ENCODE results near the gene UBE4B. TPM values are rescaled to one million over a fixed set of nuclear protein-coding genes. Genes with fewer than 3 reads are reported as not detected.

The UBE4B gene
- total and polyA plus RNA-seq, 2 of the 13 experiments (the other 11 are each of a cell fraction or from before 2014, with no cell fraction given): 15.2 to 24.8 TPM

- Histone ChIP-seq H4K20me1 (ENCODE audit: insufficient read depth, low read length) (peaks cover 18% of the 10 kb centered on the region), H3K27ac (ENCODE audit: extremely low read length, insufficient read depth, low read length) (peak overlapping the region; percentile 31), H3K4me3 (replicated peaks in 1 of 3; ENCODE audit: insufficient read depth in 1 of 3, low read depth in 2 of 3, low read length in 3 of 3) (no peak overlapping the region), H3K4me1 (ENCODE audit: insufficient read depth, low read length) (peaks cover 23% of the 10 kb centered on the region), H3K36me3 (replicated peaks in 1 of 2; ENCODE audit: control insufficient read depth in 1 of 2, insufficient read depth in 2 of 2, low read length in 2 of 2) (peaks cover 3 to 12% of the 10 kb centered on the region in 2 experiments; a peak in 2 of 5 replicates), H3K9me3 (ENCODE audit: low read length) (no peaks in the 10 kb centered on the region), H3K27me3 (ENCODE audit: control insufficient read depth in 1 of 2, insufficient read depth in 2 of 2, low read length in 2 of 2) (no peaks in the 10 kb centered on the region), H3K79me2 (ENCODE audit: insufficient read depth, low read length) (peaks cover 37% of the 10 kb centered on the region), H2AFZ (ENCODE audit: low read length) (no peak overlapping the region), H3K4me2 (ENCODE audit: low read depth, low read length) (peak overlapping the region; percentile 52; the same call in 1 of the 2 replicates), H3K9ac (ENCODE audit: insufficient read depth, low read depth, low read length) (no peak overlapping the region)
- DNase-seq (ENCODE audit: low spot score) (no peak), ATAC-seq (peak; percentile 22; the same call in 1 of the 3 replicates), FAIRE-seq (no peak)
- TF ChIP-seq ATF1 (CRISPR knock-in tag; IDR thresholded peaks at IDR 0.05) (no peak), ZBTB33 (CRISPR knock-in tag; IDR thresholded peaks at IDR 0.05) (peak; percentile 70; the same call in 1 of the 2 replicates)
- no TSS peak for BruUV-seq (replicated peaks)
- 81% methylated on average over 4 of the region's 4 CpGs for WGBS (ENCODE audit: low lambda C conversion rate)
- POLR2A ChIA-PET: interaction anchor here (0.8 to 1.0 kb wide), 3 partner anchors 24 to 115 kb away, joined by 3 to 5 read pairs (median 3); partner anchors contain the start of genes LZIC, NMNAT1 and UBE4B
- in situ Hi-C loops (cut with HindIII; ENCODE audit: extremely low pct_ligation_motif_present, low pct_unique_long_range_greater_than_20kb) (no loop called here), intact Hi-C loops (cut with micrococcal nuclease; ENCODE audit: unreplicated experiment) (no loop called here)
- CTCF ChIA-PET (ENCODE audit: low intra/inter-chr PET ratio, low total read pairs): no interaction called here
Measured at GRCh38 chr1:10056599-10056987, 23.8 kb downstream of the UBE4B start.

GRCh38 chr1:10057343-10057742 lies 24.6 kb downstream of the UBE4B start:
- in situ Hi-C loops (cut with HindIII; ENCODE audit: extremely low pct_ligation_motif_present, low pct_unique_long_range_greater_than_20kb) (no loop called here), intact Hi-C loops (cut with micrococcal nuclease; ENCODE audit: unreplicated experiment) (no loop called here)
- peaks cover 18% of the 10 kb centered on the region for H4K20me1 ChIP-seq (ENCODE audit: insufficient read depth, low read length)
- no TSS peak for BruUV-seq (replicated peaks)
- H3K27me3 ChIP-seq (ENCODE audit: control insufficient read depth in 1 of 2, insufficient read depth in 2 of 2, low read length in 2 of 2): no peaks in the 10 kb centered on the region
- FAIRE-seq (no peak), ATAC-seq (no peak), DNase-seq (ENCODE audit: low spot score) (no peak)
- H3K4me1 ChIP-seq (ENCODE audit: insufficient read depth, low read length): peaks cover 23% of the 10 kb centered on the region
- WGBS (ENCODE audit: low lambda C conversion rate): 97% methylated on average over 4 of the region's 4 CpGs
- H3K9ac ChIP-seq (ENCODE audit: insufficient read depth, low read depth, low read length): no peak overlapping the region
- CTCF ChIA-PET (ENCODE audit: low intra/inter-chr PET ratio, low total read pairs): no interaction called here
- H3K27ac ChIP-seq (ENCODE audit: extremely low read length, insufficient read depth, low read length): no peak overlapping the region
- H3K9me3 ChIP-seq (ENCODE audit: low read length): no peaks in the 10 kb centered on the region
- no peak overlapping the region for H3K4me3 ChIP-seq (replicated peaks in 1 of 3; ENCODE audit: insufficient read depth in 1 of 3, low read depth in 2 of 3, low read length in 3 of 3)
- H2AFZ ChIP-seq (ENCODE audit: low read length): no peak overlapping the region
- no peak overlapping the region for H3K4me2 ChIP-seq (ENCODE audit: low read depth, low read length)
- peaks cover 3 to 9% of the 10 kb centered on the region in 2 experiments; a peak in 2 of 5 replicates for H3K36me3 ChIP-seq (replicated peaks in 1 of 2; ENCODE audit: control insufficient read depth in 1 of 2, insufficient read depth in 2 of 2, low read length in 2 of 2)
- H3K79me2 ChIP-seq (ENCODE audit: insufficient read depth, low read length): peaks cover 35% of the 10 kb centered on the region
- POLR2A ChIA-PET: no interaction called here
- TF ChIP-seq ZBTB38 (CRISPR knock-in tag; IDR thresholded peaks at IDR 0.05) (no peak), ZNF10 (CRISPR knock-in tag; IDR thresholded peaks at IDR 0.05; ENCODE audit: borderline replicate concordance, low read depth) (no peak), ISX (CRISPR knock-in tag; conservative IDR thresholded peaks at IDR 0.05) (no peak), NFE2 (CRISPR knock-in tag; IDR thresholded peaks at IDR 0.05) (no peak), ZNF142 (CRISPR knock-in tag; IDR thresholded peaks at IDR 0.05) (no peak), ZNF652 (CRISPR knock-in tag; IDR thresholded peaks at IDR 0.05; ENCODE audit: borderline replicate concordance, low read depth) (no peak), GATA4 (IDR thresholded peaks at IDR 0.05; ENCODE audit: borderline replicate concordance, low read depth) (no peak)
- TF ChIP-seq, protein P1, sequence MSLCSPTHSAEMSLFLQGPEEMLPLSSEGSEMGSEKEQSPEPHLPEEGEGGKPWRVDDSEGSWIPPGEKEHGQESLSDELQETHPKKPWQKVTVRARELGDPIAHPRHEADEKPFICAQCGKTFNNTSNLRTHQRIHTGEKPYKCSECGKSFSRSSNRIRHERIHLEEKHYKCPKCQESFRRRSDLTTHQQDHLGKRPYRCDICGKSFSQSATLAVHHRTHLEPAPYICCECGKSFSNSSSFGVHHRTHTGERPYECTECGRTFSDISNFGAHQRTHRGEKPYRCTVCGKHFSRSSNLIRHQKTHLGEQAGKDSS (CRISPR knock-in tag; IDR thresholded peaks at IDR 0.05; ENCODE audit: borderline replicate concordance, low read depth): no peak

Data from HepG2 (cell line).